Measurements from ENCODE around the gene LYPD6B.

The LYPD6B gene, protein sequence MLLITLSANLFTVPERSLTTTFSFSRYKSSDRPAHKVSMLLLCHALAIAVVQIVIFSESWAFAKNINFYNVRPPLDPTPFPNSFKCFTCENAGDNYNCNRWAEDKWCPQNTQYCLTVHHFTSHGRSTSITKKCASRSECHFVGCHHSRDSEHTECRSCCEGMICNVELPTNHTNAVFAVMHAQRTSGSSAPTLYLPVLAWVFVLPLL

DNA sequence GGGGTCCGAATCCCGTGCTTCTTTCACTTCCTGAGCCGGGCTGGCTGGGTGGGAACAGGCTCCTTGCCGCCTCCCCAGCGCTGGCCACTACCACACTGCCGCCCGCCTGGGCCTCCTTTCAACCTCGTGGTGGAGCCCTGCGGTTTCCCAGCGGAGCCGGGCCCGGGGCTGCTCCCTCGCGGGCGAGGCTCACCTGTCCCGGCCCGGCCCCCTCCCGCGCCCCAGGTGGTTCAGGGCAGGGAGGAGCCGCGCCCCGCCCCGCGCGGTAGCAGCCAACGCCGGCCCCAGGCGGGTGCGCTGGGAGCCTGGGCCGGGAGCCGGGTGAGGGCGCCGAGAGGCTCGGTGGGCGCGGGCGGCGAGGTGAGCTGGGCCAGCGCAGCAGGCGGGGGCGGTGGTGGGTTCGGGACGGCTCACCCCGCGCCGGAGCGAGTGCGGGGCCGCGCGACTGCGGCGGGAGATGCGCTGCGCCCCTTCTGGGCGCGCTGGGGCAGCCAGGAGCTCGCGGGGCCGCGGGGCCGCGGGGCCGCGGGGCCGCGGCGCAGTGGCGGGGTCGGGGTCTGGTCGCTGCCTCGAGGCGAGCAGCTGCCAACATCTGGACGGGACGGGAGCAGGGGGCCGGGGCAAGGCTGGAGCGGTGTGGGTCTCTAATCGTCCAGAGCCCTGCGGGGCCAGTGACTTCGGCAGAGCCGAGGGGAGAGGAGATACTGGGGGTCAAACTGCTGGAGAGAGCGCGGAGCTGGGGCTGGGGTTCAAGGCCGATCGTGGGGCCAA lies at the start of gene LYPD6B:
TSS of gene LYPD6B (plus strand) at position 258 of the 771 bp plus-strand sequence. CDS start 92,250 bp downstream, outside the sequence.
- DNase-seq (ENCODE audit: low spot score), result no peak

DNA sequence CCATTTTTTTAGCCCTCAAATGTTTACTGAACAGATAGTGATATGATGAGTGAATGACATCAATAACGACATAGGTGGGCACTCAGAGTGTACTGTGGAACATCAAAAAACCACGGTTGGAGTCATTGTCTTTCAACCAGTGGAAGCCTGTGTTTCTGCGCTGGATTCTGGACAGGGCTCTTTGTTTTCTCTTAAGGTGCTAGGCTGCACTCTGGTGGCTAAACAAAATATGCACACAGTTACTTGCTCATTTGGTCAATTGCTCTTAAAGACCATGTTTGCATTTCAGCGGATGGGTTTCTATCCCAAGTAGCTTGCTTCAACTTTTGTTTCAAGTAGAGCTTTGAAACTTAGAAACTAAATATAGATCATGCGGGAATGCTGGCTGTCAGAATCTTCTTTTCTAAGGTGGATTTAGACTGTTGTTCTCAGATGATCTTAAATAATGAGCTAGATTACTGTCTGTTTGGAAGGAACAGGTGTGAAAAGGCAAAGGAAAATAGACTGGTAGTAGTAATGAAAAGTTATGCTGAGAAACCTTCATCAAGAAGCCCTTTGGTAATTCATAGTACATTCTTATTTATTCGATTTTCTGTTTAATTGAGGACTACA lies 48.5 kb upstream of the LYPD6B start:
- DNase-seq (ENCODE audit: low spot score), result peak; percentile 87

DNA sequence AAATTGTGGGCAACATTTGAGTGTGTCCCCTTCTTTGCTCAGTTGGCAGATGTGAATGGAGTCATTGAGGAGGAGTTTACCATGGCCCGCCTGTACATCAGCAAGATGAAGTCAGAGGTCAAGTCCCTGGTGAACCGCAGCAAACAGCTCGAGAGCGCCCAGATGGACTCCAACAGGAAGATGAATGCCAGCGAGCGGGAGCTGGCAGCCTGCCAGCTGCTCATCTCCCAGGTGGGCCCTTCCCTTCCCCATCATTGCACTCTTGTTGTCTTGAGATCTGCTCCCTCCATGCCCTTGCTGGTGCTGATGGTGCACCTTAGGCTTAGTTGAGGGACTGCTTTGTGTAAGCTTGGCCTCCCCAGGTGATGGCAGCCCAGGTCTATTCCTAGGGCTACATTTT lies 47.5 kb upstream of the LYPD6B start:
- DNase-seq (ENCODE audit: low spot score), result no peak

DNA sequence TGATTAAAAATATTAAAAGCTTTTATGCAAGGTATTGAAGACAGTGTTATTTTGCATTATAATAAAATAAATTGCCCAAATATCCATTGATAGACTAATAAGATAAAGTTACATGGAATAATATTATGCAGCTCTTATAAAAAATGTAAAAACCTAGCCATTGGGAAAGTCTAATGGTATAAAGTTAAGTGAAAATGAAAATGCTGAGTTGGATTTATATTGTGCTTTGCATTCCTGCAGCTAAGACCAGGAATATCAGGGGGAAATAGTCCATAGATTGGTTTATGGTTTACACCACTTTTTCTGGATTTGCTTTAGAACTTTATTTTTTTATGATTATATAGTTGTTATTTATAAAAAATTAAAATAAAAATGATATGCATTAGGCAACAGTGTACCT lies 46.1 kb upstream of the LYPD6B start:
- DNase-seq (ENCODE audit: low spot score), result no peak

DNA sequence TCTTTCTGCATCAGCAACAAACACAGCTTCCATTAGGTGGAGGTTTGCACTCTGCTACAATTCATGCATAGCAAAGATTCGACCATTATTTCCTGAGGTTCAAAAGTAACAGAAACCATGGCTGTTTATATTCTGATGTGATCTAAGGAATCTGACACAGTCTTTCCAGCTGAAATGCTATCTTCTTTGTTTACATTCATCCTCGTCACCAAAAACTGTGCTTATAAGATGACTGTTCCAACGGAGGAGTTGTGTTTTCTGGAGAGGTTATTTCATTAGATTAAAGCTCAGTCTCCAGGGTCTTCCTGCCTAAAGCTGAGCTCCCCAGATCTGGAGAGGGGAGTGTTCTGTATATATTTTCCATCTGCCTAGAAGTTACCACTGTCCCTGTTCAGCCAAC lies 45.1 kb upstream of the LYPD6B start:
- no peak for DNase-seq (ENCODE audit: low spot score)

DNA sequence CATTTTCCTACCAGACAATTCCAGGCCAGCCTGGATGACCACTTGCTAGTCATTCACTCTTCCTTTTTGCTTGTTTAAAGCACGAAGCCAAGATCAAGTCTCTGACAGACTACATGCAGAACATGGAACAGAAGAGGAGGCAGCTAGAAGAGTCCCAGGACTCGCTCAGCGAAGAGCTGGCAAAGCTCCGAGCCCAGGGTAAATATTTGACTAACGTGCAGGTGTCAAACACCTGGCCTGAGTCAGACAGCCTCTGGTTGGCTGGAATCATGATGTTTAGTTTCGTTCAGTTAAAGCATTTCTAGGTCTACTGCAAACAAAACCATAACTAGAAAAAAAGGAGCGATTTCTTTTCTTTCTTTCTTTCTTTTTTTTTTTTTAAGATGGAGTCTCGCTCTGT lies 44.2 kb upstream of the LYPD6B start:
- DNase-seq (ENCODE audit: low spot score), result no peak

DNA sequence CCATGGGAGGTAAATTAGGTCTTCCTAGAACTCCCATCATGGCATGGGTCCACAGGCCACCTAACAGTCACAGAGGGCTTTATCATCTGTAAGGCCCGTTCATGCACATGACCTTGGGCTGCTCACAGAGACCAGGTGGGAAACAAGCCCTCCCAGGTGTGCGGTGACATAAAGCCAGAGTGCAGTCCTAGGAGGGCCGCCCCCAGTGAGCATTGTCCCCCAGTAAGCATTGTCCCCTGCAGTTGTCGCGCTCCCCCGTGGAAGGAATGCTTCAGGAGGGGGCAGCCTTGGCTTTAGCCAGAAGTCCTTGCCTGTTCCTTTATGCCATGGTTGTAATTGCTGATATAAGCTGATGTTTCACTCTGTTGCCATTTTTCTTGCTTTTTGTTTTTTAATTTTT lies 41.7 kb upstream of the LYPD6B start:
- no peak for DNase-seq (ENCODE audit: low spot score)

DNA sequence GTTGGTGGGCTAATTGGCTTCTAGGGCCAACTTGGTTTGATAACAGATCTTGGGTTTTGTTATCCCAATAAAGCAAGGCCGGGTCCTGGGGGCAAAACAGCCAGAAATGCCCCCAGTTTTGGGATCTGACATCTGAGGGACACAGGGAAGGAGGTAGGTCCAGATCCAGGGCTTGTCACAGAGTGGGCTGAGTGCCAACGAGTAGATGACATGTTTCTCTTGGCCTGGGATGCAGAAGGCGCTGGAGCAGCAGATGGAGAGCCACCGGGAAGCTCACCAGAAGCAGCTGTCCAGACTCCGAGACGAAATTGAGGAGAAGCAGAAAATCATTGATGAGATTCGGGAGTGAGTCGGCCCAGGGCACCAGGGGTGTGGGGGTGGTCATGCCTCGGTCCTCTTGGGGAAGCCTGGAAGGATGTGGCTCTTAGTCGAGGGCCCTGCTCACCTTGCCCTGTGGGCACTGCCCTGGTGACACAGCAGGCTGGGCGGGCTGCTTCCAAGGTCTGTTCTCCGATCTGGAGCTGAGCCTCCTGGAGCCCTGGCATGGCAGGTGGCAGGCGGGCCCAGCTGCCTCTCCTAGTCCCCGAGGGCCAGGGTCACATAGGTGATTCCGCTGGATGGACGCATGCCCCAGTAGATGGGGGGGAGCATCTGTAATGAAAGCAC lies 40.2 kb upstream of the LYPD6B start:
- no peak for DNase-seq (ENCODE audit: low spot score)

DNA sequence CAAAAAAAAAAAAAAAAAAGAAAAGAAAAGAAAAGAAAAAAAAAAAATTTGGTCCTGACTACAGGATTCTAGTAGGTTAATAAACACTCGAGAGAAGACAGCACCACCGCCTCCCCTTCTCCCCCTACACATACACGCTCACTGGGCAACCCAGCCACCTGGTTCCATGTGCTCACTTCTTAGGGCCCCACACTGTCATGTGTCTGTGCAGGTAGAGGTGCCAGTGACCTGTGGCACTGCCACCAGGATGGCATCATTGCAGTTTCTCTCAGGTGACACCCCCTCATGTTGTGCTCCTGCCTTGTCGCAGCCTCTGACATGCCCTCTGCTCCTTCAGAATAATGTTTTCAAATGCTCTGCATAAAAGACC lies 39.7 kb upstream of the LYPD6B start:
- no peak for DNase-seq (ENCODE audit: low spot score)

DNA sequence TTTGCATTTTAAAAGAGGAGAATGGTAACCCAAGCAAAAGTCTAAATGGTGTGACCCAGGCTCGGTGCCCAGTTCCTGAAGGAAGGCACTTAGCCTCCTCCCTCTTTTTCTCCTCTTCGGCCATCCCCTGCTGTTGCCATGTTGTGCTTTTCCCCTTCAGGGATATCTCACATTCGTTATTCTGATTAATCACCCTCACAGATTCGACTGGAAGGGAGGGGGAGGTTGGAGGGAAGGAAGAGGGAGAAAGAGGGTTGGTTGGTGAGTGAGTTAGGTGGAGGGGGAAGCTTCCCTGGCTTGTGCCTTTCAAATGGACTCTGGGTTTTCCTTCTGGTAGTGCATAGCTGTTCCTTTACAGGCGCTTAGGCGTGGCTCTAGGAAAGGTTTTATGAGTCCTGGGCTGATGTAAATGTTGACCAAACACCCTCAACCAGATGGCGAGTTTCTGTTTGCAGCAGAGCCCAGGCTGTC lies 39.0 kb upstream of the LYPD6B start:
- DNase-seq (ENCODE audit: low spot score), result no peak

DNA sequence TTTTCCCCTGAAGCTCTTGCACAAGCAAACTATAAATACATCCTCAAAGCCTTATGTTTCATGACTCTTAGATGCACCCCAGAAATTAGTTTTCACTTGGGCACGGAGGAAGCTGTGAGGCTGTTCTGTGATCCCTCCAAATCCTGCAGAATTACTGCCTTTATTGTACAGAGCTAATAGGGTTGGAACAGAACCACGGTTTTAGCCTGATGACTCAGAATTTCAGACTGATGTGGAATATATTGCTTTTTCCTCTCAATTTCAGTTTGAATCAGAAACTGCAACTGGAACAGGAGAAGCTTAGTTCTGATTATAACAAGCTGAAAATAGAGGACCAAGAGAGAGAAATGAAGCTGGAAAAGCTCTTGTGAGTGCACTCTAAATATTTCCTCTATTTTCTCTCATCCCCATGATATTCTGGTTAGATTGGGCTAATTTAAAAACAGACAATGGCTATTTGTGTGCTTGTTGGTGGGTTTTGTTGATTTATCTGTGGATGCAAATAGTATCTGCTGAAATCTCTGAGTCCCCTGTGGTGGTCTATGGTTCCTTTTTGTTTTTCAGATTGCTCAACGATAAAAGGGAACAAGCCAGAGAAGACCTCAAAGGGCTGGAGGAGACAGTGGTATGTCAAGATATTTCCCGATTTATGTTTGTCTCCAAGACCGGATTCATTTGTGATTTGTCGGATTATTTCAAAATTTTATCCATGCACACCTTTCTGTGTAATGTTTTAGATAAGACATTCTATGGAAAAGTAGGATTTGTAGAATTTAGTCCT lies 38.2 kb upstream of the LYPD6B start:
- DNase-seq (ENCODE audit: low spot score), result no peak

DNA sequence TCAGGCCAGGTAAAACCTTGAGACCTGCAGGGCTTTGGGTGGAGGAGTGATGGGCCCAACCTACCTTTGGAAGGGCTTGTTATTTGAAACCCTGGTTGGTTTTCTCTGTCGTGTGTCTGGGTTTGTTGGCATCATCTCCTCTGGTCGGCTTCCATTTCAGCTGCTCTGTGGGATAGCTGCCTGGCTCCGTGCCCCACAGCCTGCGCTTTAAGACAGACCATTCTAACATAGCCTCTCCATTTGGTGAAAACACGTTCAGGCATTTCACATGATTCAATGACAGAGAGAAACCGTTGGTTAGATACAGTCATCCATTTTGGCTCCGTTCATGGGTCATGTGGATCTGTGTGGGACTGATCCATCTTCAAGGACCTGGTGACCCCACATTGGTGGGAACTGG lies 37.0 kb upstream of the LYPD6B start:
- DNase-seq (ENCODE audit: low spot score), result no peak

DNA sequence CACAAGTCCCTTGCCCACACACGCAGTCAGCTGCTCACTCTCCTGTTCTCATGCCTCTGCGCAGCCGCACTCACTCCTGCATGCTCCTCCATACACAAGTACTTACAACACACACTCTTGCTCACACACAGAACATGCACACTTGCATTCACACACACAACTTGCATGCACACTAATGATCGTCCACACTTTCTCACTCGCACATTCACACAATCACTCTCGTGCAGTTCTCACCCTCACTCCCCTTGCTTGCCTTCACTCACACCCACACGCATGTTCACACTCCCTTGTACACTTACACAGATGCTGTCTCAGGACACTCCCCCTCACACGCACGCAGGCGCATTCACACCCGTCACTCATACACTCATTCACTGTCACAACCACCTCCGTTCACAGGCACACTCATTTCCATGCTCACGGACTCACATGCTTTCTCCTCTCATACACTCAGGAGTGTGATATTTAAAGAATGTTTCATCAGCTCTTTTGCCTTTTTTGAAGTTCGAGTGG lies 36.1 kb upstream of the LYPD6B start:
- no peak for DNase-seq (ENCODE audit: low spot score)

DNA sequence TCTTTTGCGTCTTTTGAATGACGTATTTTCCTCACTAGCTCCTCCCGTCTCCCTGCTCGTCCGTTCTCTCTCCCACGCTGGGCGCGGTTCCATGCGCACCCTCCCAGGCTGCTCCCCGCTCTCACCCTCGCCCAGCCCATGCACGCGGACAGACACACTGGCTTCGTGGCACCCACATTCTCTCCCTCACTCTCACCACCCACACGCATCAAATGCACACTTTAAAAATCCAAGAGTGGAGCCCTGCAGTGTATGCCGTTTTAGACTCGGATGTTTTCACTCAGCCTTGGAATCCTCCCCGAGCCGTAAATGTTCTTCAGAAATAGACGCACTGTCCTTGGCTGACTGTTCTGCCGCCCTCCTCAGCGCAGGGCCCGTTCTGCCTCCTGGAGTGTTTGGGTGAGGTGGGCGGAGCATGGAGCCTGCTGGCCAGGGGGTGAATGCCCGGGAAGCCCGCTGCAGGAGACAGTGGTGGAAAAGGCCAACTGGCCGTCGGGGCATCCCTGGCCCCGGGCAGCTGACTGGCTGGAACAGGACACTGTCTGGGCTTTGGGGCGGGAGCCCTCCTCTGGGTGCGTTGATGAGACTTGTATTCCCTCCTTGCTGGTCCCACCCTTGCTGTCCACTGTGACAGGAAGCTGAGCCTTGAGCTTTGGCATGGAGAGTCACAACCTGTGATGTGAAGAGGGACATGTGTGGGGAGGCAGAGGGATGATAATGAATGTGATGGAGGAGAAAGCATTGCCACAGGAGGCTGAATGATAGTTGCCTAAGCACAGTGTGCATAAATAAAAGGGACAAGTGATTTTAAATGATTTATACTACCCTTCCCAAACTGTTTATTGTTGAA lies 35.4 kb upstream of the LYPD6B start:
- DNase-seq (ENCODE audit: low spot score), result no peak

DNA sequence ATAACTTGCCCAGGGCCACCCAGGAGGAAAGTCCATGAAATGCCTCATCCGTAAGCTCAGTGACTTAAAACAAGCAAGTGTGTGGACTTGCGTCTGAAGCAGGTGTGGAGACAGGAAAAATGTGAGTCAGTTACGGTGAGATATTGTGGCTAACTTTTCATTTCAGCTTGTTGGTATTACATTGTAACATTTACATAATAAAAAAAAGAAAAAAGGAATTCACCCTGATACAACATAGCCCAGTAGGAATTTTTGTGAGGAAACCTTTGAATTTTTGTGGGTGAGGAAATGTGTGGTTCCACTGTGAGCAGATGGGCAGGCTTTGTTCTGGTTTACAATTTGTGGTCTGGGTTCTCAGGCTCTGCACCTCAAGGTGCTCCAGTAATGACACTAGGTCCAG lies 33.7 kb upstream of the LYPD6B start:
- no peak for DNase-seq (ENCODE audit: low spot score)

DNA sequence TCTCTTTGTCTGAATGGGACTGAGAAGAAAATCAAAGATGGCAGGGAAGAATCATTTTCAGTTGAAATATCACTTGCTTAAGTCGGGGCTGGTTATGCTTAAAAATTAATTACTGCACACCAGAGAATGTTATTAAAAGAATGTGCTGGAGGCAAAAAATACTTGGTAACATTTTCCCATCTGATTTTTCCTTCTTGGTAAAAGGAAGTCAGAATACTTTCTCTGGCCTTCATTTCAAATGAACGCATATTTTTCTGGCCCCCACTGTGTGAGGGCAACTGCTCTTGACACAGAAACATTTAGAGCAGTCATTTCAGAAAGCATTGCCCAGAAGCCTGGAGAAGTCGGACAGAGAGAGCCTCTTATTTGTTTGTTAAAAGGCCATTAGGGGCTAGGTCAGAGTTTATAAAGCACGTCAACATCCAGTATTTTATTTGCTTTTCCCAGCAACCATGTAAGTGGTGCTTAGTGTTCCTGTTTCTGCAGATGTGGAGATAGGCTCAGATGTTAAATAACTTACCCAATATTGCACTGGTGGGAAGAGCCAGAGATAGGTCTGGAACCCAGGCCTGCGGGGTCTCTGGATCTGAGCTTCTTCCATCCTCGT lies 32.9 kb upstream of the LYPD6B start:
- no peak for DNase-seq (ENCODE audit: low spot score)

DNA sequence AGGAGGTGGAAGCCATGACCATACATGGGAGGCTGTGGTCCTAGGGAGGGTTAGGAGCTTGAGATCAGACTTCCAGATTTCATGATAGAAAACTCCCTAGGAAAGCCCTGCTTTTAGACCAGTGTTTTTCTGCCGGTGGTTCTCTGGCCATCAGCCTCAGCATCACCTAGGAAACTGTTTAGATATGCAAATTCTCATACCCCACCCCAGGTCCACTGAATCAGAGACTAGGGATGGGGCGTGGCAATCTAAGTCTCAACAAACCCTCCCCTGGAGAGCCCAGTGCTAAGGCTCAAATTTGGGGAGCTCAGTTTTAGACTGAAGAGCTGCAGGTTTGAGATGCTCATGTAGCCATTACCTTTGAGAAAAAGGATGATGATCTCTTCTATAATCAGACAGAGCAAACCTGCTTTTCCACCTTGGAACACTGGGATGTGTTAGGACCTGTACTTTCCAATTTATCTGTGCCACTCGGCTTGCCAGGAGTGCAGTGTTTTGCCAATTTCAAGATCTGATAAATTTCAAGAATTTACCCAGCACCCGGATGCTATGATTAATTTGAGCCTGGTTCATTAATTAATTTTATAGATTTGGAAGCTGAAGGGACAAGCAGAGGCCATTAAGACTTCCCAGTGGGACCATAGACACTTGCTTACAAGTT lies 31.5 kb upstream of the LYPD6B start:
- DNase-seq (ENCODE audit: low spot score), result no peak

DNA sequence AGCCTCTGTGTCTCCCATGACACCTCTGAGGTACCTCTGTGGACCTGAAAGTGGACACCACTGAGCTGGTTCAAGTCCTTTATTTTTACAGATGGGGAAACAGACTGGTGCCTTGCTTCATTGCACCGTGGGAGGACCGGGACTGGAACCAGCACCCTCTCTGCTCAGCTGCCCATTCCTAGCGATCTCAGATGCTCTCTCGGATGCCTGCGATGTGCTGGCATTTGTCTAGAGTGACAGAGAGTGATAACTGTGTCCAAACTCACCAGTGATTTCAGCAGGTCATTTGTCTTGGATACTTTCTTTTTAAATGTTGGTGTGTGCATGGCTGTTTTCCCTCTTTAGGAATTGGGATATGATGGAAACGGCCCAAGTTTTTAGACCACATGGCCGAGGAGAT lies 30.1 kb upstream of the LYPD6B start:
- no peak for DNase-seq (ENCODE audit: low spot score)

DNA sequence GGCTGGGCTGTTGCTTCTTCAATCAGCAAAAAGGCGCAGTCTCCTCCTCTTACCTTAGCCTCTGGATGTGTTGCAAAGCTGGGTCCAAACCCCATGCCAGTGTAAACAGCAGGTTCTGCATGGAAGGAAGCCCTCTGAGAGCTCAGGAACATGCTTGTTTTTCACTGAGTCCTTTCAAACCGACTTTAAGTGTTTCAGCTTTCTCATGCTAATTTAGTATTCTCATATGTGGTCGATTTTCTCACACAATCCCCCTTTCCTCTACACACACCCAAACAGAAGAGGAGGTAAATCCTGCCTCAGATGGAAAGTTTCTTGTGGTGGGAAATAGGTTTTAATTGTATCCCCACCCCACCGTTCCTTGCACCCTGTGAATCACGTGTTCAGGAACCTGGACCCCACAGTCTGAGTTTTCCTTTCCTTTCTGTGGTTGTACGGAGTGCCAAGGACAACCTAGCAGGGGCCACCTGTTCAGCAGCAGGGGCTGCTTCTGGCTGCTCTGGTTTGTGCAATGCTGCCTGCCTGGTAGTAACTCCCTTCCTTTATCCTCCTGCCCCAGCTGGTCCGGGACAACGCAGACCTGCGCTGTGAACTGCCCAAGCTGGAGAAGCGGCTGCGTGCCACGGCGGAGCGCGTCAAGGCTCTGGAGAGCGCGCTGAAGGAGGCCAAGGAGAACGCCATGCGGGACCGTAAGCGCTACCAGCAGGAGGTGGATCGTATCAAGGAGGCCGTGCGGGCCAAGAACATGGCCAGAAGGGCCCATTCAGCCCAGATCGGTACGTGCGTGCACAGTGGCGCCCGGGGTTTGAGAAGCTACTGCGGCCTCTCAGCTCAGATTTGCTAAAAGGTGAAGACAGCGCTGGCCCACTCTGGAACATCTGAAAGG lies 28.7 kb upstream of the LYPD6B start:
- no peak for DNase-seq (ENCODE audit: low spot score)

Data from COLO829 (cell line).